HEK293T (cell line): ENCODE measurements around the gene B4GALNT1.

Source experiments
- BHLHE40 ChIP-seq: fragments of 450-650 bp; IDR thresholded peaks from 2 replicates; pipeline ENCODE4 v1.6.1; 2016; ENCODE audit warnings: mild to moderate bottlenecking, moderate library complexity, borderline replicate concordance
- PKNOX1 ChIP-seq: fragments of 450-650 bp; IDR thresholded peaks from 2 replicates; pipeline ENCODE4 v1.6.1; 2016
- SP1 ChIP-seq: fragments of 450-650 bp; IDR thresholded peaks from 2 replicates; pipeline ENCODE4 v1.6.1; 2017
- SUZ12 ChIP-seq: fragments of 450-650 bp; IDR thresholded peaks from 2 replicates; pipeline ENCODE4 v1.6.1; 2016; ENCODE audit warnings: mild to moderate bottlenecking

GRCh38 chr12:57674691-57675090 lies 41.7 kb upstream of the B4GALNT1 start:
- TF ChIP-seq SUZ12 (no peak), PKNOX1 (no peak), SP1 (no peak), BHLHE40 (no peak)
